NCI-H2171 treated with DMSO at 0.1 percent for 48 hours (cell line): ENCODE measurements around the gene NTN5.

Experiments used
- DNase-seq: peaks from one replicate; lab custom pipeline; 2025; lab: John Stamatoyannopoulos, UW

NTN5 gene

GRCh38 chr19:48614436-48615230, 58.2 kb downstream of the NTN5 start, which contains the start of gene FAM83E:
Gene FAM83E, minus strand, starts transcription at chr19:48615076. Its CDS starts 1,704 bp downstream, at chr19:48613372.
- DNase-seq, result peak; percentile 66

- DNase-seq, result no peak
Observed at GRCh38 chr19:48613852-48614435, 58.9 kb downstream of the NTN5 start.

DNA sequence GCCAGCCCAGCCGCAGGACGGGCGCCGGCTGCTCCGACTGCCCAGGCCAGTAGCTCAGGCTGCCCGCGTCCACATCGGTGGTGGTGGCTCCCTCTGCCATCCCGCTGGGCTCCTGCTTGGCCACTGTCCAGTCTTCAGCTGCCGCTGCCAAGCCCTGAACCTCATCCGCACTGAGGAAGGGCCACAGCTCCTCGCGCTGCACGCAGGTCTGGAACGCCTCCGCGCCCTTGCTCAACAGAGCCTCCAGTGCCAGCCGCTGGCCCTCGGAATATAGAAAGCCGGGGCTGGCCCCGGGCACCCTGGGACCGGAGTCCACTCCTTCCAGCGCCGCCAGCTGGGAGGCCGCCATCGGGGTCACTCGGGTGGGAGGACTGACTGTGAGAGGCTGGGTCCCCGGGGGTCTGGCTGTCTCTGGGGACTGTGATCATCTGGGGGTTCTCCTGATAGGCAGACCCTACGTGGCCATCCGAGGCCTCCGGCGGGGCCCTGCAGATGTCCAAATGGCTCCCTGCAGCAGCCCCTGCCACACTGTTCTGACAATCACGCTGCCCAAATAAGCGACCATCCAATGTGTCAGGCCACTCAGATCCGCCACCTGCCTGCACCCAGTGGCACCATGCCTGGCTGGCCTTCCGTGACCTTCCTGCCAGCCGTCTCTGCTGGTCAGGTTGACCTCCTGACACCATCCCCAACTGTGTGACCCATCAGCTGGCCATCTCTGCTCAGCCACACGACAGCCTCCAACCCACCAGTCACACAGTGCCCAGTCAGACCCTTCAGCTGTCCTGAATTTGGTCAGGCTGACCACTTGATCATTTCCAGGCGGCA, 59.6 kb downstream of the NTN5 start:
- DNase-seq, result no peak

- DNase-seq, result no peak
Observed at GRCh38 chr19:48611872-48612271, 60.9 kb downstream of the NTN5 start.
